ENCODE data around the gene C22orf23.

- no peak for TF ChIP-seq EP300 (IDR thresholded peaks at IDR 0.05)
- TF ChIP-seq, protein P1, sequence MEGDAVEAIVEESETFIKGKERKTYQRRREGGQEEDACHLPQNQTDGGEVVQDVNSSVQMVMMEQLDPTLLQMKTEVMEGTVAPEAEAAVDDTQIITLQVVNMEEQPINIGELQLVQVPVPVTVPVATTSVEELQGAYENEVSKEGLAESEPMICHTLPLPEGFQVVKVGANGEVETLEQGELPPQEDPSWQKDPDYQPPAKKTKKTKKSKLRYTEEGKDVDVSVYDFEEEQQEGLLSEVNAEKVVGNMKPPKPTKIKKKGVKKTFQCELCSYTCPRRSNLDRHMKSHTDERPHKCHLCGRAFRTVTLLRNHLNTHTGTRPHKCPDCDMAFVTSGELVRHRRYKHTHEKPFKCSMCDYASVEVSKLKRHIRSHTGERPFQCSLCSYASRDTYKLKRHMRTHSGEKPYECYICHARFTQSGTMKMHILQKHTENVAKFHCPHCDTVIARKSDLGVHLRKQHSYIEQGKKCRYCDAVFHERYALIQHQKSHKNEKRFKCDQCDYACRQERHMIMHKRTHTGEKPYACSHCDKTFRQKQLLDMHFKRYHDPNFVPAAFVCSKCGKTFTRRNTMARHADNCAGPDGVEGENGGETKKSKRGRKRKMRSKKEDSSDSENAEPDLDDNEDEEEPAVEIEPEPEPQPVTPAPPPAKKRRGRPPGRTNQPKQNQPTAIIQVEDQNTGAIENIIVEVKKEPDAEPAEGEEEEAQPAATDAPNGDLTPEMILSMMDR (IDR thresholded peaks at IDR 0.05): no peak
- no peak for TF ChIP-seq POLR2AphosphoS5 (IDR thresholded peaks at IDR 0.05)
Observed at GRCh38 chr22:37973271-37974170, 20.1 kb upstream of the C22orf23 start.

Data from suprapubic skin (tissue), 4 donors.